ENCODE measurements around the gene SLC9A1.

- no peak for TF ChIP-seq CTCF (conservative IDR thresholded peaks at IDR 0.05; ENCODE audit: low read depth, low read length)
- no peak for TF ChIP-seq EZH2phosphoT487 (IDR thresholded peaks at IDR 0.05; ENCODE audit: borderline replicate concordance, low read length)
- TF ChIP-seq EZH2 (IDR thresholded peaks at IDR 0.05; ENCODE audit: low read length, unreplicated experiment) = no peak
Measured at GRCh38 chr1:27153927-27154358, 982 bp downstream of the SLC9A1 start.

Data from PC-3 (cell line).